ENCODE data around the gene RHOU.

- no peak for TF ChIP-seq CTCF (IDR thresholded peaks at IDR 0.05)
- no peak for TF ChIP-seq ZFX (IDR thresholded peaks at IDR 0.05; ENCODE audit: borderline replicate concordance)
Observed at GRCh38 chr1:228756457-228756856, 21.2 kb downstream of the RHOU start.

All from 22Rv1 (cell line).